Effector CD8-positive, alpha-beta T cell (primary cell): ENCODE data around the gene PPTC7.
A peak's percentile ranks its signal among the peaks of the same experiment; 100 is the strongest.
"Not testable (repeated sequence)": the region's sequence is repeated elsewhere in the genome, so short reads cannot be mapped to it uniquely, and the experiment has no call there.

Experiments used
- DNase-seq: peaks from one replicate; lab custom pipeline; 2025; lab: John Stamatoyannopoulos, UW
- total RNA-seq, 4 experiments: gene quantifications; one replicate each; lab custom pipeline; 2026; lab: John Stamatoyannopoulos, UW

Gene PPTC7, protein sequence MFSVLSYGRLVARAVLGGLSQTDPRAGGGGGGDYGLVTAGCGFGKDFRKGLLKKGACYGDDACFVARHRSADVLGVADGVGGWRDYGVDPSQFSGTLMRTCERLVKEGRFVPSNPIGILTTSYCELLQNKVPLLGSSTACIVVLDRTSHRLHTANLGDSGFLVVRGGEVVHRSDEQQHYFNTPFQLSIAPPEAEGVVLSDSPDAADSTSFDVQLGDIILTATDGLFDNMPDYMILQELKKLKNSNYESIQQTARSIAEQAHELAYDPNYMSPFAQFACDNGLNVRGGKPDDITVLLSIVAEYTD
- 34.1 to 110 (median 61.3) reads per million in 4 experiments for total RNA-seq

DNA sequence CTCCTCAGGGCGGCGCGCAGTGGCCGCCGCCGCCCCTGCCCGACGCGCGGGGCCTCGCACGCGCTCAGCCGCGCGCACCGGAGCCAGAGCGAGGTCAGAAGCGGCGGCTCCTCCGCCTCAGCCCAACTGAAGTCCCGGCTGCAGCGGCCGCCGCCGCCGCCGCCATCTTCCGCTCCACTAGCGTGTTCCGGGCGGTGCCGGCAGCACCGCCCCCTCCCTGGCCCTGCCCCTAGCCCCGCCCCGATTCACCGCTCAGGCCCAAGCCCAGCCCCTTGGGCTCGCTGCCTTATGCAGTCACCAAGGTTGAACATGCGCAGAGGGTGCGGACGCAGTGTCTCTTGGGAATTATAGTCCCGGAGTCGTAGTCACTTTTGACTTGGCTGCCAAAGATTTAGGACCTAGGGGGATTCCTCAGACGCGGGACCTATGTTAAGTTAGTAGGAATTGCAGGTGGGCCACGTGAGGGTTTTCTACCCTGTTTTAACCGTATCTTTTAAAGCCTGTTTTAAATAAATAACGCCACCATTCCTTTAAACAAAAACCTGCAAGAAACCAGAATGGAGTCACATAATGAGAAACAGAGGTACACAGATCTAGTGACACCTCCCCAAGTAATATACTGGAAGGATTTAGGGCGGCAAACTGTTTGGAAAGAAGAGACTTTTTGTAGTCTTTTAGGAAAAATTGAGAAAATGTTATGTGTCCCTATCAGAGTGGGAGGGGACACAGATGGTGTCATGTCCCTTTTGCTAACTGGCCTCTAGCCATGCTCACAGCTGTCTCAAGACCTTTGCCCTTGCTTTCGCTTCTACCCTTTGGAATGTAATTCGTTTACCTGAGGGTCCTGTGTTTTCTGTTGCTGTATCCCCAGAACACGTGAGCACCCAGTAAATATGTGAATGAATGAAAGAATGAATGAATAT, at the start of gene PPTC7:
TSS of gene PPTC7 (minus strand) at position 182 of the 923 bp plus-strand sequence. CDS start 287 bp downstream, outside the sequence.
- peak; percentile 96 for DNase-seq

DNA sequence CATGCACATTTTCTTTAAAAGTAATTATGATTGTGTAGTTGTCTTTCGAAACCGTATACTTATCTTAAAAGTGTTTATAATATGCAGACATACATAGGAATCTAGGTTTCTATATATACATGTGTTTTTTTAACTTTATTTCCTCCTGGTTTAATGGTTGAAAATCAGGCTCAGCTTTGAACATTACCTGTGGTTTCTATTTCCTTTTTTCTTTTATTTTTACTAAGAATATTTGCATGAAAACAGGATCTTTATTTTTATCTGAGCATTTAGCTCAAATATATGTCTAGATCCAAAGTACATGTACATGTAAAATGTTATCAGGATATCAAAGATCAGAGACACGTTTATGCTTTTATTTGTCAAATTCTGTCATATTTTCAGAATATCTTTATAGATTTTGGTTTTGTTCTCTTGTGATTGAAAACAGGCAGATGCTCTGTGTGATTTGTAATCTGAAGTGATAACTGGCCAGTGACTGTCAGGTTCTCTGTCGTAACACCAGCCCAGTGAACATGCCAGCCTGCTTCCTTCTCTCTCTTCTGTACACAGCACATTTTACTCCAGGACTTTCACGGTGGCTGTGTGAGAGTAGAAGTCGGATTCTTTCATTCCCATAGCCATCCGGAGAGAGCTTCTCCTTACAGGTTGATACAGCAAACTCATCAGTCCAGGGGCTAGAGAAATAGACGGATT, 44.5 kb upstream of the PPTC7 start:
- DNase-seq = no peak

DNA sequence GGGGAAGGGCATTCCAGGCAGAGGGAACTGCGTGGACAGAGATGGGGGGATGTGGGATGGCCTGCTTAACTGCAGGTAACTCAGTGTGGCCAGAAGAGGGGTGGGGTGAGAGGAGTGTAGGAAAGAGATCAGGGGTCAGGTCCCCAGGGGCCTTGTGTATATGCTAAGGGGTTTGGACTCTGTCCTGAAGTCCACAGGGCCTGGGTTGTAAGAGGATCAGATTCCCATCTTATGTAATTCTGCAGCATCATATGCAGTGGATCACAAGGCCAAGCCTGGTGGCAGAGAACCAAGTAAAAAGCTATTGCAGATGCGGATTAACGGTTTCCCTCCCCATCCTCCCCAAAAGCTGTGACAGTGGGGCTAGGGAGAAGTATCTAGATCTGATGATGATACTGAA, 39.5 kb upstream of the PPTC7 start:
- DNase-seq = no peak

DNA sequence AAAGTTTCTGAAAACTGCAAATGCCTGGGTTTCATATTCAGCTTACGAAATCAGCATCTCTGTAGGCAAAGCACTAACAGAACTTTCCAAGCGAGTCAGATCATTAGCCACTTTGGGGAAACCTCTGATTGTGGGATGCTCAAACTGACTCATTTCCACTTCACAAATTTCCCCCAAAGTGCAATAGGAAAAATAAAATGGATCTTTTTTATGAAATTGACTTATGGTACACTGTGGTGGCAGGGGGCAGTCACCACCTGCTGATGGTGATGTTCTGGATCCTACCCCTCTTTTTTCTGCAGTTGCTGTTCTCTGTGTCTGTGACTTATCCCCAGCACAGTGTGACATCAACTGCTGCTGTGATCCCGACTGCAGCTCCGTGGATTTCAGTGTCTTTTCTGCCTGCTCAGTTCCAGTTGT, 36.4 kb upstream of the PPTC7 start:
- no peak for DNase-seq

DNA sequence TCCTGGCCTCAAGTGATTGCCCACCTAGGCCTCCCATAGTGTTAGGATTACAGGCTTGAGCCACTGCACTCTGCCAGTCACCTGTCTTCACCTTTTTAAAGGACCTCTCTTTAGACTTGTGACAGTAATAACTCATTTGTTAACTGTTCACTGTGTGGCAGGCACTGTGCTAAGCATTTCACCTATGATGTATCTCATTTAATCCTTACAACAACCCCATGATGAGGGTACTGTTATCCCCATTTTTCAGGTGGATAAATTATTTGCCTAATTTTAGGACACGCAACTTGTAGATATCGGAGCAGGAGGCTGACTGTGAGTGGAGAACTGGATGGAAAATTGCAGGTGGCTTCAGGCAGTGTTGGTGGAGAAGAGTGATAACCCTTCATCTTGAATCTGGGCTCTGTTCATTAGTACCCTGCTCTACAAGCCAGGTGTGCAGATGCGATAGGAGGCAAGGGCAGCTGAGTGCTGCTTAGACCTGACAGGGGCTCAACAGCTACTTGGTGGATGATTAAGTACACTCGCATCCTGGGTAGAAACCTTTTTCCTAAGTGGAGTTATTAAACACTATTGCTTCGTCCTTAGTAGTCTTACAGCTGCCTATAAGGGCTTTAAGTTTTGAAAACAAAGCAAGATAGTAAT, 33.5 kb upstream of the PPTC7 start:
- DNase-seq = no peak

DNA sequence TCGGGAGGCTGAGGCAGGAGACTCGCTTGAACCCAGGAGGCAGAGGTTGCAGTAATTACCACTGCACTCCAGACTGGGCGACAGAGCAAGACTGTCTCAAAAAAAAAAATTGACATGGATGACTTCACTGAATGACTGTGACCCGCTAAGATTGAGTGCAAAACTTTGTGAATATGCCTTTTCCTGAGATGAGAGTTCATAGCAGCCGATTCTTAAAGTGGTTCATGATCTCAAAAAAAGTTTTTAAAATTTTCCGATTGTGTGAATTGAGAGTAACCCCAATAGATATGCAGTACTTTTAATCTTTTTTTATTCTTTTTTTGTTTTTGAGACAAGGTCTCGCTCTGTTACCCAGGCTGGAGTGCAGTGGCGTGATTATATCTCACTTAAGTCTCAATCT, 32.1 kb upstream of the PPTC7 start:
- DNase-seq = no peak

DNA sequence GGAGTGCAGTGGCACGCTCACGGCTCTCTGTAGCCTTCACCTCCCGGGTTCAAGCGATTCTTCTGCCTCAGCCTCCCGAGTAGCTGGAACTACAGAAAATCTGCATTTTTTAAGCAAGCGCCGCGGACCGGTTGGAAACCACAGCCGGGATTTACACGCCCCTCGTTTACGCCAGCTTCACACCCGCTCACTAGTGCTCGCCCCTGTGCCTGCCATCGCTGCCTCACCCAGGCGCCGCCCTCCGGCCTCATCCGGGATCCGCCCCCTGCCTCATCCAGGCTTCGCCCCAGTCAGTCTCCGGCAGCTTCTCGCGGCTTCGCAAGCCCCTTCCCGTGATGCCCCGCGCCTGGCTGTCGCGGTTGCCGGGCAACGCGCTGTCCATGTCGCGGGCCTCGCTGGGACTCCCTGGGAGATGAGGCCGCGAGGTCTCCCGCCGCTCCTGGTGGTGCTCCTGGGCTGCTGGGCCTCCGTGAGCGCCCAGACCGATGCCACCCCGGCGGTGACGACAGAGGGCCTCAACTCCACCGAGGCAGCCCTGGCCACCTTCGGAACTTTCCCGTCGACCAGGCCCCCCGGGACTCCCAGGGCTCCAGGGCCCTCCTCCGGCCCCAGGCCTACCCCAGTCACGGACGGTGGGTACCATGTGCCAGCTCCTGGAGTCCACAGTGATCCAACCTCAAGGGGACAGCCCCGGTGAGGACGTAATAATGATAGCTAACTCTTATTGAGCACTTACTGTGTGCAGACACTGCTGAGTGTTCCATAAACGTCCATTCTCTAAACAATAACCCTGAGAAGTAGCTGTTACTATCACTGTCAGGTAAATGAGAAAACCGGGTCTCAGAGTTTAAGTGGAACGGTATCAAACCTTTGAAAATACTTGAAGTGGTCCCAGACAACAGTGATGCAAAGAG, 30.9 kb upstream of the PPTC7 start, which contains the start of gene TCTN1:
TSS of gene TCTN1 (plus strand) at position 359 of the 914 bp plus-strand sequence. CDS start at position 413, 54 bp downstream.
- DNase-seq = peak; percentile 88

DNA sequence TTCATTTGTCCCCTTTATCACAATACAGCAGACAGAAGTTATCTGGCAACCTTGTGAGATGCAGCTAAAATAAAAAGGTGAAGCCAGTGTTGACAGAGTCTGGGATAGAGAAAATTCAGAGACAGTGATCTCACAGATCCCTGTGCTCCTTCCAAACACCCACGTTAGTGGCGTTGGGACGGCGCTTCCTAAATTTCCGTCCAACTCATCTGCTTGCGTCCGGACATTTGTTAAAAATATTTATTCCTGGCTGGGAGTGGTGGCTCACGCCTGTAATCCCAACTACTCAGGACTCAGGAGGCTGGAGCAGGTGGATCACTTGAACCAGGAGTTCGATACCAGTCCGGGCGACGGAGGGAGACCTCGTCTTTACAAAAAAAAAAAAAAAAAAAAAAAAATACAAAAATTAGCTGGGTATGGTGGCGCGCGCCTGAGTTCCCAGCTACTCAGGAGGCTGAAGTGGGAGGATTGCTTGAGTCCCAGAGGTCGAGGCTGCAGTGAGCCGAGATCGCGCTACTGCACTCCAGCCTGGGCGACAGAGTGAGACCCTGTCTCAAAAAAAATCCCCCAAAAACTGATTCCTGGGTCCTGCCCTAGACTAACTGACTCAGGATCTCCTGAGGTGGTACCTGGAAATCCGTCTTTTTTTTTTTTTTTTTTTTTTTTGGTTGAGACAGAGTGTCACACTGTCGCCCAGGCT, 30.1 kb upstream of the PPTC7 start:
- no peak for DNase-seq

DNA sequence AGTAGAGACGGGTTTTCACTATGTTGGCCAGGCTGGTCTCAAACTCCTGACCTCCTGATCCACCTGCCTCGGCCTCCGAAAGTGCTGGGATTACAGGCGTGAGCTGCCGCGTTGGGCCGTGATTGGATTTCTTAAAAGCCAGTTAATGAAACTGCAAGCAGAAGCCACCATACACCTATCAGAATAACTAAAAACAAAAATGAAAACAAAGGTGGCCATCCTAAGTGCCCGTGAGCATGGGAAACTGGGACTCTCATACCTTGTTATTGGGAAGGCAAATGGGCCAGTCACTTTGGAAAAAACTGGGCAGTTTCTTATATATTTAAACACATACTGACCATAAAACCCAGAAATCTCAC, 23.1 kb upstream of the PPTC7 start:
- DNase-seq = no peak

DNA sequence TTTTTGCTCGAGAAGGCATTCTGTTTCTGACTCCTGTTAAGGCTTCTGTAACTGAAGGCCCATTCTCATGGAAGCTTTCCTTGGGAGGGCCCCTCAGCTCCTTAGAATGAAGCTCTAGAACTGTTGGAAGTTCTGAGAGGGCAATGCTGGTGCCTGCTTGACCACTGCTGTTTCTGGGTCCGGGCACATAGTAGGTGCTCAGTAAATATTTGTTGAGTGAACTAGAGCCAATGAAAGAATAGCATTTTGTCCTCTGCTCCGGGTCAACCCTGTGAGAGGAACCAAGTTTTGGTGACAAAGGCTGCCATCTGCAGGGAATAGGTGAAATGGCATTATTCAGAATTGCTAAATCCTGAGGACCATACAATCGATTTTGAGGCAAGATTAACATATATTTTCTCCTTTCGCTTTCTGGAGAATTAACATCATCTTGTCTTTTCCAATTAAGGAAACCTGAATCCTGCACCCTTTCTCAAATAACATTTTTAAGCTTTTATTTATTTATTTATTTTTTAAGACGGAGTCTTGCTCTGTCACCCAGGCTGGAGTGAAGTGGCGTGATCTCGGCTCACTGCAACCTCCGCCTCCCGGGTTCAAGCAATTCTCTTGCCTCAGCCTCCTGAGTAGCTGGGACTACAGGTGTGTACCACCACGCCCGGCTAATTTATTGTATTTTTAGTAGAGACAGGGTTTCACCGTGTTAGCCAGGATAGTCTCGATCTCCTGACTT, 19.1 kb upstream of the PPTC7 start:
- DNase-seq = peak; percentile 12

DNA sequence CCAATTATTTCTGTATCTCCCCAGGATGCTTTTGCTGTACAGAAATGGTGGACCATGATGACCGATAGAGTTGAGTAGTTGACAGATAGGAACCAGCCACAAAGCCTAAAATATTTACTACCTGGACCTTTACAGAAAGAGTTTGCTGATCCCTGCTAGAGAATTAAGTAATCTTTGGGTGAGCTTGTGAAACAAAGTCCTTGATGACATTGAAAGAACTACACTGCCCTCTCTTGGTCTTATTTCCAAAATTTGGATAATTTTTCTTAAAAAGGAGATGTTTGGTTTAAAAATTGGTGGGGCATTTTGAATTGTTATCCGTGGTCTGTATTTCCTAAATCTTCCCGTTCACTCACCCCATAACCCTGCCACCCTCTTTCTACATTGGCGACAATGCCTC, 17.1 kb upstream of the PPTC7 start:
- DNase-seq = no peak

DNA sequence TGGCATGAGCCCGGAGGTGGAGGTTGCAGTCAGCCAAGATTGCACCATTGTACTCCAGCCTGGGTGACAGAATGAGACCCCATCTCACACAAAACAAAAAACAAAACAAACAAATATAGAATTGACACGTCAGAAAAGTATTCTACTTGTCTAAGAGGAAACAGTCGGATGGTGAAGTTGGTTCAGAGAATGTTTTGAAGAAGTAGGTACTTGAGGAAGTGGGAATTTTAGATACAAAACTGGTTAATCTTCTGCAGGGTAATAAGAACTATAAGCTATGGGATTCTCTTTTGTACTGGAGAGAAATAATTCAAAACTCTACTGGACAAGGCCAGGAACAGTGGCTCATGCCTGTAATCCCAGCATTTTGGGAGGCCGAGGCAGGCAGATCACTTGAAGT, 16.2 kb upstream of the PPTC7 start:
- DNase-seq = no peak

DNA sequence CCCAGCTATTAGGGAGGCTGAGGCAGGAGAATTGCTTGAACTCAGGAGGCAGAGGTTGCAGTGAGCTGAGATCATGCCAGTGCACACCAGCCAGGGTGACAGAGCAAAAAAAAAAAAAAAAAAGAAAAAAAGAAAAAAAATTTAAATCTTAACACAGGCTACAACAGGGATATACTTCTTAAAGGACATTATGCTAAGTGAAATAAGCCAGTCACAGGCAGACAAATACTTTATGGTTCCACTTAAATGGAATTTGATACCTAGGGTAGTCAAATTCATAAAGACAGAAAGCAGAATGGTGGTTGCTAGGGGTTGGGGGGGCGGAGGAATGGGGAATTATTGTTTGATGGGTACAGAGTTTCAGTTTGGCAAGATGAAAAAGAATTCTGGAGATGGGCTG, 14.8 kb upstream of the PPTC7 start:
- DNase-seq = no peak

DNA sequence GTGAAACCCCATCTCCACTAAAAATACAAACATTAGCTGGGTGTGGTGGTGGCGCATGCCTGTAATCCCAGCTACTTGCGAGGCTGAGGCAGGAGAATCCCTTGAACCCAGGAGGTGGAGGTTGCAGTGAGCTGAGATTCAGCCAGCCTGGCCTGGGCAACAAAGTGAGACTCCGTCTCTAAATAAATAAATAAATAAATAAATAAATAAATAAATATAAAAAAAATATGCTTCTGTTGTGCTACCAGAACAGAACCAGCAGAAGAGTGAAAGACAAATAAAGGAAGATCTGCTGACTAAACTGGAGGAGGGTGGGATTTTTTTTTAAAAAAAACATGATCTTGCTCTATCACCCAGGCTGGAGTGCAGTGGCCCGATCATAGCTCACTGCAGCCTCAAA, 9.8 kb upstream of the PPTC7 start:
- DNase-seq = not testable (repeated sequence)

DNA sequence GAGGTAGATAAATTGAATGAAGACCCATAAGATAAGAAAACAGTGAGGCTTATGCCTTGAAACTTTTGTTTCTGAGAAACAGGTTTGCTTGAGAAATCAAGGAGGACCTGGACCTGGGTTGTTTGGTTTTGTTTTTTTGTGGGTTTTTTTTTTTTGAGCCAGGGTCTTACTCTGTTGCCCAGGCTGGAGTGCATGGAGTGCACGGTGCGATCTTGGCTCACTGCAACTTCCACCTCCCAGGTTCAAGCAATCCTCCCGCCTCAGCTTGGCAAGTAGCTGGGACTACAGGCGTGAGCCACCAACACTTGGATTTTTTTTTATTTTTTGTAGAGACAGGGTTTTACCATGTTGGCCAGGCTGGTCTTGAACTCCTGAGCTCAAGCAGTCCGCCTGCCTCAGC, 9.0 kb upstream of the PPTC7 start:
- no peak for DNase-seq

DNA sequence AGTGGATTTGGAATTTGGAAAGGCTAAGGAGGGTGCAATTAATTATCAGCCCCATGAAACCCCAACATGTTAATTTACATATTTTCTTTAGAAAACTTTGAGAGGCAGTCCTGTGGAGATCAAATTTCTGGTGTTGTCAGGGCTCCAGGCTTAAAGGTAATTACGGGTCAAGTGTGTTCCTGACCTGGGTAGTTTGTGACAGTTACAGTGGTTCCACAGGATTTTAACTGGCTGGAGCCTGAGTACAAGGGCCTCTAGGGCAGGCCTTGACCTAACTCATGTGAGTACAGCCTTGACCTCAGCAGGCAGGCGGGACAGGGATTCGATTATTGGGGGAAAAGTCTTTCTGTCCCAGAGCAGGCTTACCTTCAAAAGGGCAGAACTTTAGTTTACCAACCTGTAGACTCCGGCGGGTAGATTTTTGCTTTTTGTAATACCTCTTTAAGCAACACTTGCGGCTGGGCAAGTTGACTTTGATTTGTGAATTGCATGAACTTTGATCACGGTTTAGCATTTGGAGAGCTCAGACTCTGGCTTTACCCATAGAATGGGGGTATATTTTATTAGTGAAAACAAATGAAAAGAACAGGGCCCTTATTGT, 8.4 kb upstream of the PPTC7 start:
- DNase-seq = no peak

DNA sequence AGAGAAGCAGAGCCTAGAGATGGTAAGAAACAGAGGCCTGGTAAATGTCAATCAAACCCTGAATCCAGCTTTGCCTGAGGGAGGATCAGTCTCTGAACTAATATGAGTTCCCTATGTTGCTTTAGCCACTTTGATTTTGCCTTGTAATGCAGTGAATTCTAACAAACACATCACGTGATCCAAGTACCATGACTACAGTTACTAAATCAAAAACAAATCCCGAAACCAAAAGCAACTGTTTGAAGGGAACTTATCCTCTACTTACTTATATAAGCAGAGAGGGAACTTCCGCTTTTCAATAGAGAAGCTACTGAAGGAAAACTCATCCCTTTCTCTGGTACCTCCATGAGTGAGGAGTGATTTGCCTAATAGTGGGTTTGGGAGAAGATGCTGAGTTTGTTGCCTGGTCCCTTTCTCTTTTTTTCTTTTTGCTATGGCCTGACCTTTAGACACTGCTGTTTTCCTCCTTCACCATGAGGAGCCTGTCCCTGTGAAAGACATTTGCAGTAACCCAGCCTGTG, 7.7 kb upstream of the PPTC7 start:
- DNase-seq = no peak

DNA sequence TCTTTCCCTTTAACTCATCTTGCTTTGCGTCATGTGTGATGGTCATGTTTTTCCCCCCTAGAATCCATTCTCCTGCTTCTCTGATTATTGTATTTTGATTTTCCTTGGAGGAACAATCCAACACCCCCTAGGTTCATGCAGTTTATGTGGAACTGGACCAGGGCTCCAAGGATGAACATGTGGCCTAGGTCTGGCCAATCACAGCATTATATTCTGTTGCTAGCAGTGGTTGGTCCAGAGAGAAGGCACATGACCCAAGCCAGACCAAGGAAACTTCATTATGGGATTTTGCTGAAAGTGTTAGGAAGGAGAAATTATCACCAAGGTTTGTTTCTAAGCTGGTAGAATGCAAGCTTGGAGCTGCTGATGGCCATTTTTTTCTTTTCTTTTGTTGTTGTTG, 6.9 kb upstream of the PPTC7 start:
- no peak for DNase-seq

DNA sequence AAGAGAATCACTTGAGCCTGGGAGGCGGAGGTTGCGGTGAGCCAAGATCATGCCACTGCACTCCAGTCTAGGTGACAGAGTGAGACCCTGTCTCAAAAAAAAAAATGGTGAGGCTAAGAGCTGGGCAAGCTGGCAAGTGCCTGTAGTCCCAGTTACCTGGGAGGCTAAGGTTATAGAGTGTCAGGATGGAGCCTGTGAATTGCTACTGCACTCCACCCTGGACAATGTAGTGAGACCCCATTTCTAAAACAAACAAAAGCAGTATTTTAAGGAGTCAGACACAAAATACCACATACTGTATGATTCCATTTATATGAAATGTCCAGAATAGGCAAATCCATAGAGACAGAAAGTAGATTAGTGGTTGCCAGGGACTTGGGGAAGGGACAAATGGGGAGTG, 4.0 kb upstream of the PPTC7 start:
- not testable (repeated sequence) for DNase-seq
